IPS-NIHi11 (cell line): ENCODE data around the gene PCSK6.
A peak's percentile ranks its signal among the peaks of the same experiment; 100 is the strongest.

ENCODE experiments used
- DNase-seq: peaks from one replicate; pipeline ENCODE4 v3.0.0; 2012; ENCODE audit warnings: mixed read lengths, low spot score

Gene PCSK6

GRCh38 chr15:101522621-101523559 is 33.4 kb upstream of the PCSK6 start:
- DNase-seq: no peak

DNA sequence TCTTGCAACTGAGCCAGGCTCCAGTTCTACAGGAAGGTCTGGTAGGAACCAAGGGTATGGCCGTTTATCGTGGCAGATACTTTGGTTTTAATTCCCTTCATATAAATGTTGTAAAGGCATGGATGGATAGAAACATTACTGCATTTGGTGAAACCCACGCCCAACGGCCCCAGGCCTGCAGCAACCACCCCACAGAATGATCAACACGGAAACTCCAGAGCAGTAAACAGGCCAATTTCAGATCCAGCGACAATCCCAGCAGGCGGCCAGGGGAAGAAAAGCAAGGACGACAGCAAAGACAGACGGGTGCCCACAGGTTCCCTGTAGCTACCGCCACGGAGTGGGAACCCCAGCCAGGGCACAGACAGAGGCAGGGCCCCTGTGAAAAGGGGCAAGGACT is 32.6 kb upstream of the PCSK6 start:
- no peak for DNase-seq

DNA sequence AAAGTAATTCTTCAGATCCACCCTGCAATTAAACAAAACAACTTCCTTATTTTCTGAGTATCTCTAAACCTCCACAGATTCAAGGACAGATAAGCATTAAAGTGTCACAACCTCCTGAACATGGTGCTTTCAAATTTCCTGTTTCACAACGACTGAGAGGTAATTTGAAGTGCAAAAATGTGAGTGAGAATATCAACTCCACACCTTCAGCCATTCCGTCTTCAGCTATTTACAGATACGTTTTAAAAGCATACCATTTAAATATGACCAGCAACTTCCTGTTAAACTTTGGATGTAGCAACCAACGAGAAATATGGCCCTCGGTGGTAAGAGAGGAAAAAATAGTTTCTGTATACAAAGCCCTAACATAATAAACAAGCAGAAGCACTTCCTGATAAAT is 32.1 kb upstream of the PCSK6 start:
- DNase-seq: no peak

DNA sequence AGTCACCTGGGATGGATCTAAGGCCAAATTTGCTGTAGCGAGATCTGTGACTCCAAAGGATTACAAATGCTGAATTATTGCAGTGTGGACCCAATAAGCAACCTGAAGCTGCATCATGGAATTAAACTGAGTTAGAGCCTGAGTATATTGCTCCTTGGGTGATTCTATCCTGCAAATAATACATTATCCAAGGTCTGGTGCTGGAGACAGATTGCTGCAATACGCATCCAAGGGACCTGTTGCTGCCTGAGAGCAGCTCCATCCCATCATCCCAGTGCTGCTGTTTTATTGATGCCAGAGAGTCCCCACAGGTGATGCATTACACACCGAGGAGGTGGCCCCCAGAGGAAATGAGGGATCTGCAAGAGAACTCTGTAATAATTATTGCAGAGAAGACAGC is 31.6 kb upstream of the PCSK6 start:
- DNase-seq: no peak

GRCh38 chr15:101520395-101520794 is 30.9 kb upstream of the PCSK6 start:
- DNase-seq: no peak

DNA sequence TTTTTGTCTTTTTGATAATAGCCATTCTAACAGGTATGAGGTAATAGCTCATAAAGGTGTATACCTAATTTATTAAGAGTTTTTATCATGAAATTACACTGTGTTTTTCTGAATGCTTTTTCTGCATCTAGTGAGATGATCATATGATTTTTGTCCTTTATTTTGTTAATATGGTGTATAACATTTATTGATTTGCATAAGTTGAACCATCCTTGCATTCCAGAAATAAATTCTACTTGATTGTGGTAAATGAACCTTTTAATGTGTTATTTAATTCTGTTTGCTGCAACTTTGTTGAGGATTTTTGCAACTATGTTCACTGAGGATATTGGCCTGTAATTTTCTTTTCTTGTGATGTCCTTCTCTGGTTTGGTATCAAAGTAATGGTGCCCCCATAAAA is 28.0 kb upstream of the PCSK6 start:
- DNase-seq: no peak

- no peak for DNase-seq
These were observed 24.8 kb upstream of the PCSK6 start for GRCh38 chr15:101514318-101514717.

GRCh38 chr15:101511717-101512116 is 22.2 kb upstream of the PCSK6 start:
- DNase-seq: no peak

DNA sequence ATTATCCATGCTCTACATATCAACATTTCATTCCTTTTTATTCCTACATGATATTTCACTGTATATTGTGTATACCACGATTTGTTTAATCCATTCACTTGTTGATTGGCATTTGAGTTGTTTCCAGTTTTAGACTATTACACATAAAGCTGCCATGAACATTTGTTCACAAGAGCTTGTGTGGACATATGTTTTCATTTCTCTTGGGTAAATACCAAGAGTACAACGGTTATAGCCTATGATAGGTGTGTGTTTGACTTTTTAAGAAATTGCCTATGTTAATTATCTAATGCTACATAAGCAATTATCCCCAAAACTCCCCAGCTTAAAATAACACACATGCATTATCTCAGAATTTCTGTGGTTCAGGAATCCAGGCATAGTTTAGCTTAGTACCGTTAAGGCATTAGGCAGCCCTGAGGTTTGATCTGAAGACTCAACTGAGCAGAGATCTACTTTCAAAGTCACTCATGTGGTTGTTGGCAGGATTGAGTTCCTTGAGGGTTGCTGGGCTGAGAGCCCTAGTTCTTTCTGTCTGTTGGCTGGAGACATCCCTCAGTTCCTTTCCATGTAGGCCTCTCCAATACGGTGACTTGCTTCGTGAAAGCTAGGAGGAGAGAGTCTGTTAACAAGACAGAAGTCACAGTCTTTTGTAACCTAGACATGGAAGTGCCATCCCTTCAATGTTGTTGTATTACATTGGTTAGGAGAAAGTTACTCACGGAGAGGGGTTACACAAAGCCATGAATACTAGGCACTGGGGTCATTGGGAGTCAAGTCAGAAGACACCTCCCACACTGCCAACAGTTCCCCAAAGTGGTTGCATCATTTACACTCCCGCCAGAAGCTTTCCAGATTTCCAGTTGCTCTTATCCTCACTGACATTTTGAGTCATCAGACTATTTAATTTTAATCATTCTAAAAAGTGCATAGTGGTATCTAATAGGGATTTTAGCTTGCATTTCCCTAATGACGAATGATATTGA is 21.0 kb upstream of the PCSK6 start:
- DNase-seq: no peak

- no peak for DNase-seq
These were observed 19.8 kb upstream of the PCSK6 start for GRCh38 chr15:101509279-101509678.

GRCh38 chr15:101506491-101506890 is 17.0 kb upstream of the PCSK6 start:
- no peak for DNase-seq

DNA sequence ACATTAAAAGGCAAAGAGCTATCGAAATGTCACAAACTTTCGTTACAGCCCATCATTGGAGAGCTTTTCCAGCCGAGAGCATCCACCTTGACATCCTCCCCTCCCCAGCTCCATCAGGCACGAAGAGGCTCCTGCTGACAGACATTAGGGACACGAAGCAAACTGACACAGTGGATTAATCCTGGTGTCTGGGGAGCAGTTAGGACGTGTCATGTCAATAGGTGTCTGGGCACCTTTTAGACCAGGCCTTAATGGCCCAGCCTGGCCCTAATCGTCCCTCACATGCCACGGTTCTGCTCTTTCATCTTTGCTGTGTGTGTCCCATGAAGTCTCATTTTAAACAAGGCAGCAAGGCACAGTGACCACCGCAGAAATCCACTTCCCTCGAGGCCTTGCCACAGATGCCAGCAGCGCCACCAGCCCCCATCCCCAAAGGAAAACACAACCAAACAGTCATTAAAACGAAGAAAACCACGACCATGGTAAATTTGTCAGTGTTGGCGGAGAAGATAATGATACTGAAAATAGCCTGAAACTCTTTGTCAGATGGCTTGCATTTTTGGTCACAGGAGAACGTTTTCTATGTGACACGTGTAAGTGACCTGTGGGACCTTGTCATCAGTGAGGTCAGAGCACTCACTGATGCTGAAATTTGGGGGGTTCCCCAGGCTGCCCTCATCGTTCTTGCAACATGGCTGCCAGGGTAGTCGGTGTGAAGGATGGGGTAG is 16.3 kb upstream of the PCSK6 start:
- DNase-seq: no peak

DNA sequence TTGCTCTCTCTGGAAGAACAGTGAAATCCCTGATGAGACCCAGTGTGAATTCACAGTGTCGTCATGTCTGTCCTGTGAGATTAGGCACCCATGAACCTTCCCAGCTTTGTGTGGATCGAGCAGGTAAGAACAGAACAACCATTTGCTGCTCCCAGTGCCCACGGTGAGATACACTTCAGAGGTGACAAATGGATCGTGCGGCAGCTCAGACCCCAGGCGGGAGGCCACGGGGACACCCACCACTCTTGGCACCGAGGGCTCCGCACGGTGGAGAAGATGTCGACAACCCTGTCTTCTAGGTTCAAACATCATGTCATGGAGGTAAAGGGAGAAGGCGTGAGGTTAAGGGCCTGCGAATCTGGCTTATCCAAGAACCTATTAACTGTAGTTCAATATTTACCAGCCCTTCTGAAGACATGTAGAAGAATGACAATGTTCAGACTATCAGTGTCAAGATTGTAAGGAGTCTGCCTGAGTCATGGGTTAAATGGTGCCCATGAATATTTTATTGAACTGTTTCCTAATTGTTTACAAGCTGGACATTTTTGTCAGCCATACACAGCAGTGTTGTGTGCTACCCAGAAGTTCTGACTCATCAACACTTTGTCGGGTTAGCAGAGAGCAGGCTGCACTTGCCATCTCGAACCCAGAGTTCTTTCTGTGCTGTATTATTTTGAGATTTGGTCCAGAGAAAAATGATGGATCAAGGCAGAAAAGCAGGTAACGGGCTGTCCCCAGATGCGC is 15.5 kb upstream of the PCSK6 start:
- no peak for DNase-seq

GRCh38 chr15:101504373-101504772 is 14.9 kb upstream of the PCSK6 start:
- no peak for DNase-seq

- no peak for DNase-seq
These were observed 13.7 kb upstream of the PCSK6 start for GRCh38 chr15:101503296-101503599.

DNA sequence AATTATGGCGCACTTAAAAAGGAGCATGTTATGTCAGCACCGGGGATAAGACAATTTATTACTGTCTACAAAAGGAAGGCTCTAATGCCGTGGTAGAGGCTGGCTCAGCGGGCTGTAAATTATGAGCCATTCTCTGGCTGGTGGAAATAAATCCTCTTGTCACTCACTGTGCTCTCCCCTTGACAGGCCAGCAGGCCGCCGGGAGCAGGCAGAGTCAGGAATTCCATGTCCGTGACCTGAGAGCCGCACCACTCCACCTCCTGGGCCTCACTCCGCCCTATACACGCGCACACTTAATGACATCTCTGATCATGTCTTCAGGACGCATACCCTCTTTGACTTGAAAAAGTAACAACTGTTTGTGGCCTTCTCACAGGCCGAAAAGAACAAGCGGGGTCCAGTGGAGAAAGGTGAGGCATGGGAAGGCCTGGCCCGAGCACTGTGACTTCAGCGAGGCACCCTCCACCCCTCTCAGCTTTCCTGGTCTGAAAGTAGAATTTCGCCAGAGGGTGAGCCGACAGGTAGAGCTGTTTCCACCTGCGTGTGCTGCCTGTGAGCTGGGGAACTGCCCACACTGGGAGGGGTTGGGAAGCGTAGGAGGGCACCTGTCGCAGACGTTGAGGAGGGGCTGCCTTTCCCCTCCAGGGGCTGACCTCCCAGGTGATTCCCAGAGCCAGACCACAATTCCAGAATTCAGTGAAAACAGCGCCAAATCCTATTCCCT is 13.2 kb upstream of the PCSK6 start:
- DNase-seq: no peak

- peak; percentile 76 for DNase-seq
These were observed 12.3 kb upstream of the PCSK6 start for GRCh38 chr15:101501703-101502373.

GRCh38 chr15:101500865-101501551 is 11.5 kb upstream of the PCSK6 start:
- no peak for DNase-seq

GRCh38 chr15:101499863-101500713 is 10.6 kb upstream of the PCSK6 start:
- DNase-seq: no peak
